Stimulated activated CD4-positive, alpha-beta T cell treated with anti-CD3 and anti-CD28 coated beads, Interleukin-4, amount 100 ng/mL, for 4 hours (primary cell): ENCODE results near the gene DCP1A.
A peak's percentile ranks its signal among the peaks of the same experiment; 100 is the strongest.
"Not testable (repeated sequence)": the region's sequence is repeated elsewhere in the genome, so short reads cannot be mapped to it uniquely, and the experiment has no call there.

Experiments
- DNase-seq, 2 experiments: peaks; one replicate each; pipeline ENCODE4 v3.0.0-alpha.2; 2020

The DCP1A gene

GRCh38 chr3:53261712-53262111, 85.6 kb downstream of the DCP1A start:
- no peak for DNase-seq

- DNase-seq = no peak
Observed at GRCh38 chr3:53260286-53260785, 87.0 kb downstream of the DCP1A start.

GRCh38 chr3:53259427-53260259, 87.7 kb downstream of the DCP1A start:
- no peak for DNase-seq

- no peak for DNase-seq
Observed at GRCh38 chr3:53258600-53259426, 88.5 kb downstream of the DCP1A start.

- no peak for DNase-seq
Observed at GRCh38 chr3:53257465-53257864, 89.9 kb downstream of the DCP1A start.

- DNase-seq = no peak
Observed at GRCh38 chr3:53256704-53257055, 90.7 kb downstream of the DCP1A start.

GRCh38 chr3:53255775-53256703, 91.3 kb downstream of the DCP1A start, which contains the start of gene TKT:
Gene TKT, minus strand, starts transcription at chr3:53256022. Its CDS starts 80 bp downstream, at chr3:53255942.
- peak; percentile 76 to 85 for DNase-seq

GRCh38 chr3:53255423-53255774, 91.9 kb downstream of the DCP1A start:
- peak; percentile 29 to 42 for DNase-seq

GRCh38 chr3:53254509-53255422, 92.6 kb downstream of the DCP1A start:
- DNase-seq = peak; percentile 26 to 42

GRCh38 chr3:53253707-53254508, 93.4 kb downstream of the DCP1A start:
- no peak for DNase-seq

- not testable (repeated sequence) for DNase-seq
Observed at GRCh38 chr3:53252947-53253322, 94.4 kb downstream of the DCP1A start.

- DNase-seq = no peak
Observed at GRCh38 chr3:53252096-53252946, 95.0 kb downstream of the DCP1A start.

- no peak for DNase-seq
Observed at GRCh38 chr3:53250881-53251605, 96.3 kb downstream of the DCP1A start.

- DNase-seq = no peak
Observed at GRCh38 chr3:53250453-53250852, 96.9 kb downstream of the DCP1A start.

- DNase-seq = no peak
Observed at GRCh38 chr3:53248161-53248560, 99.2 kb downstream of the DCP1A start.

GRCh38 chr3:53247619-53248018, 99.7 kb downstream of the DCP1A start:
- no peak for DNase-seq

GRCh38 chr3:53244271-53244670, 103.1 kb downstream of the DCP1A start:
- no peak for DNase-seq

- DNase-seq = no peak
Observed at GRCh38 chr3:53243785-53244184, 103.6 kb downstream of the DCP1A start.

GRCh38 chr3:53243165-53243564, 104.2 kb downstream of the DCP1A start:
- no peak for DNase-seq
